SK-N-SH (cell line): Measurements from ENCODE around the gene RBP3. TPM values are rescaled to one million over a fixed set of nuclear protein-coding genes. Genes with fewer than 3 reads are reported as not detected.

ENCODE experiments used
- CTCF ChIA-PET: fragments of 300-600, 350-600 bp; formaldehyde crosslinking; extraction: SDS; loops from one replicate; lab custom pipeline; 2021; lab: Yijun Ruan, JAX
- POLR2A ChIA-PET: fragments of 350-600 bp; sonication (Branson Sonifier 250); formaldehyde crosslinking; extraction: SDS; loops from one replicate; lab custom pipeline; 2020; ENCODE audit warnings: antibody characterized with exemption, inconsistent platforms; lab: Yijun Ruan, JAX
- DNase-seq: peaks from one replicate; pipeline ENCODE4 v3.0.0; 2012
- H2AFZ ChIP-seq: fragments of 200-600 bp; sonication (generic); 2 replicates; pipeline ENCODE4 v1.8.1; 2016; ENCODE audit warnings: antibody characterized with exemption, mild to moderate bottlenecking, low read depth
- H3F3A ChIP-seq: fragments of 200-600 bp; sonication (generic); replicated peaks from 2 replicates; pipeline ENCODE3; 2016; ENCODE audit warnings: antibody characterized with exemption, mild to moderate bottlenecking; ENCODE audit not compliant: insufficient read depth
- H3K27ac ChIP-seq, 2 experiments: fragments of 200-500 bp in 1 of 2; fragments of 200-600 bp in 1 of 2; sonication (Bioruptor generic) in 1 of 2; sonication (generic), shearing (Covaris generic) in 1 of 2; 2 replicates each; pipeline versions ENCODE4 v1.5.1 to v1.6.1; 2014 to 2016; ENCODE audit warnings: low read depth in 2 of 2, inconsistent platforms in 1 of 2, low read length in 1 of 2, mild to moderate bottlenecking in 1 of 2, mixed read lengths in 1 of 2
- H3K27me3 ChIP-seq: fragments of 200-600 bp; sonication (generic), shearing (Covaris generic); 2 replicates; pipeline ENCODE4 v1.6.1; 2016; ENCODE audit warnings: mixed run types; ENCODE audit not compliant: insufficient read depth
- H3K36me3 ChIP-seq, 2 experiments: fragments of 200-500 bp in 1 of 2; fragments of 200-600 bp in 1 of 2; sonication (Bioruptor generic) in 1 of 2; sonication (generic) in 1 of 2; replicated peaks in 1 of 2; 2 replicates each; pipeline versions ENCODE3 to v1.5.1; 2014 to 2016; ENCODE audit warnings: low read length in 1 of 2, mild to moderate bottlenecking in 1 of 2; ENCODE audit not compliant: insufficient read depth in 2 of 2, control insufficient read depth in 1 of 2
- H3K4me1 ChIP-seq, 2 experiments: fragments of 200-500 bp in 1 of 2; fragments of 200-600 bp in 1 of 2; sonication (Bioruptor generic) in 1 of 2; sonication (generic), shearing (Covaris generic) in 1 of 2; 2 replicates each; pipeline versions ENCODE4 v1.5.1 to v1.6.1; 2014 to 2016; ENCODE audit warnings: low read depth in 1 of 2, low read length in 1 of 2, mixed run types in 1 of 2; ENCODE audit not compliant: insufficient read depth in 2 of 2, control insufficient read depth in 1 of 2
- H3K4me2 ChIP-seq: fragments of 200-600 bp; sonication (generic), shearing (Covaris generic); 2 replicates; pipeline ENCODE4 v1.6.1; 2017; ENCODE audit warnings: mixed run types
- H3K4me3 ChIP-seq, 2 experiments: fragments of 200-500 bp in 1 of 2; fragments of 200-600 bp in 1 of 2; sonication (Bioruptor generic) in 1 of 2; sonication (generic), shearing (Covaris generic) in 1 of 2; 2 replicates each; pipeline versions ENCODE4 v1.5.1 to v1.8.1; 2014 to 2016; ENCODE audit warnings: low read depth in 2 of 2, inconsistent platforms in 1 of 2, low read length in 1 of 2, mild to moderate bottlenecking in 1 of 2, mixed read lengths in 1 of 2, moderate library complexity in 1 of 2
- H3K79me2 ChIP-seq: fragments of 200-600 bp; sonication (generic); 2 replicates; pipeline ENCODE4 v1.8.1; 2017; ENCODE audit warnings: mild to moderate bottlenecking; ENCODE audit not compliant: insufficient read depth
- H3K9ac ChIP-seq: fragments of 200-600 bp; sonication (generic); 2 replicates; pipeline ENCODE4 v1.6.1; 2017; ENCODE audit warnings: mixed run types
- H3K9me2 ChIP-seq: fragments of 200-600 bp; sonication (generic); 2 replicates; pipeline ENCODE4 v1.6.1; 2017; ENCODE audit warnings: mixed run types
- H3K9me3 ChIP-seq: fragments of 200-600 bp; sonication (generic); 2 replicates; pipeline ENCODE4 v1.6.1; 2017; ENCODE audit warnings: mixed run types, mild to moderate bottlenecking, moderate library complexity
- H4K20me1 ChIP-seq: fragments of 200-600 bp; sonication (generic); 2 replicates; pipeline ENCODE4 v1.6.1; 2017; ENCODE audit warnings: mild to moderate bottlenecking, mixed run types; ENCODE audit not compliant: insufficient read depth
- CHD2 ChIP-seq: fragments of 150-350 bp; IDR thresholded peaks from 2 replicates; pipeline ENCODE4 v1.6.1; 2018; ENCODE audit warnings: low read length; ENCODE audit not compliant: partially characterized antibody
- ELF1 ChIP-seq: IDR thresholded peaks from 2 replicates; pipeline ENCODE4 v1.4.0; 2012
- EP300 ChIP-seq, 2 experiments: IDR thresholded peaks; 2 replicates each; pipeline versions ENCODE4 v1.4.0 to v1.6.1; 2012; ENCODE audit warnings: borderline replicate concordance in 1 of 2, low read depth in 1 of 2, low read length in 1 of 2
- FOSL2 ChIP-seq: IDR thresholded peaks from 2 replicates; pipeline ENCODE4 v1.4.0; 2012; ENCODE audit warnings: low read depth, mild to moderate bottlenecking, moderate library complexity, borderline replicate concordance
- GABPA ChIP-seq: IDR thresholded peaks from 2 replicates; pipeline ENCODE4 v1.4.0; 2012; ENCODE audit warnings: low read depth, mild to moderate bottlenecking
- MAX ChIP-seq: IDR thresholded peaks from 2 replicates; pipeline ENCODE4 v1.4.0; 2012; ENCODE audit warnings: low read depth
- MXI1 ChIP-seq: IDR thresholded peaks from 2 replicates; pipeline ENCODE4 v1.6.1; 2012; ENCODE audit warnings: mild to moderate bottlenecking, low read depth, low read length, improper control_type of control experiment
- NRF1 ChIP-seq: IDR thresholded peaks from 2 replicates; pipeline ENCODE4 v1.6.1; 2012; ENCODE audit warnings: low read depth, mild to moderate bottlenecking, low read length
- PBX3 ChIP-seq: IDR thresholded peaks from 2 replicates; pipeline ENCODE4; 2012
- POLR2AphosphoS5 ChIP-seq: IDR thresholded peaks from 2 replicates; pipeline ENCODE4 v1.6.1; 2012; ENCODE audit warnings: low read depth, low read length
- RCOR1 ChIP-seq: fragments of 150-350 bp; IDR thresholded peaks from 2 replicates; pipeline ENCODE4 v1.6.1; 2017; ENCODE audit warnings: antibody characterized with exemption, low read length
- RXRA ChIP-seq: IDR thresholded peaks from 2 replicates; pipeline ENCODE4 v1.4.0; 2012; ENCODE audit warnings: low read depth, mild to moderate bottlenecking, borderline replicate concordance
- SIN3A ChIP-seq: IDR thresholded peaks from 2 replicates; pipeline ENCODE4 v1.6.1; 2012; ENCODE audit warnings: low read depth, mild to moderate bottlenecking, low read length, moderate library complexity, borderline replicate concordance
- SMC3 ChIP-seq: IDR thresholded peaks from 2 replicates; pipeline ENCODE4 v1.6.1; 2012; ENCODE audit warnings: low read depth, low read length, improper control_type of control experiment
- TAF1 ChIP-seq: IDR thresholded peaks from 2 replicates; pipeline ENCODE4 v1.6.1; 2012; ENCODE audit warnings: low read depth, mild to moderate bottlenecking, low read length, moderate library complexity, borderline replicate concordance
- TCF12 ChIP-seq: IDR thresholded peaks from 2 replicates; pipeline ENCODE4 v1.4.0; 2012
- TEAD4 ChIP-seq: IDR thresholded peaks from 2 replicates; pipeline ENCODE4 v1.4.0; 2012; ENCODE audit warnings: mild to moderate bottlenecking, borderline replicate concordance; ENCODE audit not compliant: insufficient read depth
- YY1 ChIP-seq: IDR thresholded peaks from 2 replicates; pipeline ENCODE4 v1.4.0; 2012; ENCODE audit warnings: low read depth, mild to moderate bottlenecking
- WGBS: methylation state at CpG from one replicate; pipeline ENCODE4 v1.1.6; 2017; ENCODE audit warnings: low lambda C conversion rate; 5-methylcytosine and 5-hydroxymethylcytosine counted together
- polyA plus RNA-seq, 3 experiments: library from polyadenylated mRNA; depleted of rRNA; stranded (reverse); fragments of >200 nt; gene quantifications; 2 replicates each; pipeline ENCODE4 v1.2.3, GENCODE V29; 2012
- TF ChIP-seq, protein P1 (sequence below): fragments of 150-350 bp; IDR thresholded peaks from 2 replicates; pipeline ENCODE4 v1.6.1; 2016; ENCODE audit warnings: mild to moderate bottlenecking, low read depth, low read length

RBP3 gene
- polyA plus RNA-seq, 1 of the 3 experiments (the other 2 are of a cell fraction): not detected

DNA sequence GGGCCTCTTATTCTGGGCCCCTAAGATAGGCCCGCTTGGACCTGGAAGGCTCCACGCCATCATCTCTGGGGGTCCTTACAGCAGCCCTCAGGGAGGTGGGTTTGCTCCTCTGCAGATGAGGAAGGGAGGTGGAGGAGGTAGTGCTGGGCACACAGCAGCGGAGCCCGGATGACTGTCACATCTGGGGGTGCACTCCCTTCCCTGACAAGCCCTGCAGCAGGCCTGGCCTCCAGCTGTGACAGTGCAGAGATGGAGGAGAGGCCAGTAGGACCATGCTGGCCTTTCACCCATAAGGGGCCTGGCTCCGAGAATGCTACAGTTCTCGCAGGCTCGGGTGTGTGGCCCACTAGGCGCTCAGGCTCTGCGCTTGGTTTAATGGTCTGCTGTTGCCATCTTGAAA is 16.7 kb upstream of the RBP3 start:
- Histone ChIP-seq H2AFZ (no peak overlapping the region), H3K9me2 (no peaks in the 10 kb centered on the region), H3K4me3 (no peak overlapping the region), H3K4me2 (no peak overlapping the region), H3K27ac (no peak overlapping the region), H3K9ac (no peak overlapping the region), H3K4me1 (peaks cover 0 to 5% of the 10 kb centered on the region in 2 experiments; a peak in 1 of 4 replicates), H3K27me3 (peaks cover 16% of the 10 kb centered on the region; the same call in 1 of the 2 replicates), H3K36me3 (no peaks in the 10 kb centered on the region), H3F3A (no peaks in the 10 kb centered on the region), H3K79me2 (no peaks in the 10 kb centered on the region), H3K9me3 (no peaks in the 10 kb centered on the region), H4K20me1 (no peaks in the 10 kb centered on the region)
- ChIA-PET CTCF (interaction anchor here (1.4 to 3.3 kb wide), 4 partner anchors 9 to 338 kb away, joined by 4 to 17 read pairs (median 6); no protein-coding TSS in a partner anchor), POLR2A (no interaction called here)
- 75% methylated on average over 9 of the region's 9 CpGs for WGBS
- DNase-seq: no peak
- TF ChIP-seq TAF1 (no peak), GABPA (no peak)

GRCh38 chr10:47331954-47332353 is 16.2 kb upstream of the RBP3 start:
- ChIA-PET CTCF (interaction anchor here (1.4 to 3.3 kb wide), 4 partner anchors 9 to 339 kb away, joined by 4 to 17 read pairs (median 6); no protein-coding TSS in a partner anchor), POLR2A (no interaction called here)
- Histone ChIP-seq H3K4me3 (no peak overlapping the region), H3K36me3 (no peaks in the 10 kb centered on the region), H3K4me2 (no peak overlapping the region), H3K4me1 (peaks cover 0 to 3% of the 10 kb centered on the region in 2 experiments; a peak in 1 of 4 replicates), H4K20me1 (no peaks in the 10 kb centered on the region), H3K27ac (no peak overlapping the region), H3K9ac (no peak overlapping the region), H3F3A (no peaks in the 10 kb centered on the region), H3K9me2 (no peaks in the 10 kb centered on the region), H3K79me2 (no peaks in the 10 kb centered on the region), H2AFZ (no peak overlapping the region), H3K9me3 (no peaks in the 10 kb centered on the region), H3K27me3 (peaks cover 17% of the 10 kb centered on the region; the same call in 1 of the 2 replicates)
- WGBS: 17% methylated on average over 2 of the region's 7 CpGs
- TF ChIP-seq SMC3 (no peak), PBX3 (no peak), MXI1 (no peak)
- TF ChIP-seq, protein P1, sequence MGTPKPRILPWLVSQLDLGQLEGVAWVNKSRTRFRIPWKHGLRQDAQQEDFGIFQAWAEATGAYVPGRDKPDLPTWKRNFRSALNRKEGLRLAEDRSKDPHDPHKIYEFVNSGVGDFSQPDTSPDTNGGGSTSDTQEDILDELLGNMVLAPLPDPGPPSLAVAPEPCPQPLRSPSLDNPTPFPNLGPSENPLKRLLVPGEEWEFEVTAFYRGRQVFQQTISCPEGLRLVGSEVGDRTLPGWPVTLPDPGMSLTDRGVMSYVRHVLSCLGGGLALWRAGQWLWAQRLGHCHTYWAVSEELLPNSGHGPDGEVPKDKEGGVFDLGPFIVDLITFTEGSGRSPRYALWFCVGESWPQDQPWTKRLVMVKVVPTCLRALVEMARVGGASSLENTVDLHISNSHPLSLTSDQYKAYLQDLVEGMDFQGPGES: no peak
- DNase-seq: no peak

DNA sequence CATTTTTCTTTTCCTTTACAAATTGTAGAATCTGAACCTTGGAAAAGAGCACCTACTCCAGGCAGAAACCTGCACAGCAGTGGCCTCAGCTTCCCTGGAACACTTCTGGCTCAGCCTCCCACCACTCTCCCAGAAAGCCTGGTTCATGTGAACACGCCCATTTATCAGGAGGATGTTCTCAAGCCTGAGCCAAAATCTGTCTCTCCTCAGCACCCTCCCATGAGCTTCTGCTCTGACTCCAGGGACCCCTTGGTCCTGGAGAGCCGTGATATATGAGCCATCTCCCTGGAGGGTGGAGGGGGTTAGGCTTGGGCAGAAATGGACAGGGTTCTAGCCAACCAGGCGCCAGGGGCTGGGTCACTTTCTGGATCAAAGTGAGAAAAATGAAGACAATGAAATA is 15.8 kb upstream of the RBP3 start:
- H3K4me1 ChIP-seq: peaks cover 0 to 3% of the 10 kb centered on the region in 2 experiments; a peak in 1 of 4 replicates
- no peaks in the 10 kb centered on the region for H3K9me3 ChIP-seq
- CTCF ChIA-PET: interaction anchor here (0.7 to 3.3 kb wide), 6 partner anchors 8 to 339 kb away, joined by 3 to 17 read pairs (median 4); no protein-coding TSS in a partner anchor
- no peak overlapping the region for H3K4me2 ChIP-seq
- 12% methylated on average over 3 of the region's 3 CpGs for WGBS
- H3K27ac ChIP-seq: no peak overlapping the region
- no peak for TF ChIP-seq RXRA
- TF ChIP-seq FOSL2: no peak
- no peak for TF ChIP-seq SIN3A
- no peak for TF ChIP-seq RCOR1
- no peak for TF ChIP-seq YY1
- no peak for TF ChIP-seq NRF1
- TF ChIP-seq SMC3: no peak
- TF ChIP-seq CHD2: no peak
- no peak for TF ChIP-seq TEAD4
- no peak for TF ChIP-seq ELF1
- TF ChIP-seq TCF12: no peak
- no peak for TF ChIP-seq MAX
- TF ChIP-seq EP300 (IDR thresholded peaks at IDR 0.05; ENCODE audit: borderline replicate concordance in 1 of 2, low read depth in 1 of 2, low read length in 1 of 2): no peak
- no peak for TF ChIP-seq POLR2AphosphoS5
- H3K9ac ChIP-seq: no peak overlapping the region
- no peaks in the 10 kb centered on the region for H3K79me2 ChIP-seq
- POLR2A ChIA-PET: no interaction called here
- no peaks in the 10 kb centered on the region for H3K36me3 ChIP-seq
- H3K27me3 ChIP-seq: peaks cover 21% of the 10 kb centered on the region; the same call in 1 of the 2 replicates
- H2AFZ ChIP-seq: no peak overlapping the region
- no peaks in the 10 kb centered on the region for H4K20me1 ChIP-seq
- H3K4me3 ChIP-seq: no peak overlapping the region
- no peak for DNase-seq
- H3K9me2 ChIP-seq: no peaks in the 10 kb centered on the region
- H3F3A ChIP-seq: no peaks in the 10 kb centered on the region
